CD4-positive, alpha-beta T cell (primary cell): Measurements from ENCODE around the gene TMEM115. TPM values are rescaled to one million over a fixed set of nuclear protein-coding genes. Genes with fewer than 3 reads are reported as not detected.

Source experiments
- ATAC-seq: fragments of 200-7000 bp; cut with Tn5 transposase; one replicate; pipeline ENCODE4 v1.10.0; 2022; ENCODE audit warnings: mild to moderate bottlenecking; ENCODE audit not compliant: poor library complexity
- CTCF ChIA-PET: fragments of 350-600 bp; sonication (Branson Sonifier 250); formaldehyde crosslinking; loops from one replicate; lab custom pipeline; 2021; ENCODE audit warnings: antibody characterized with exemption, inconsistent platforms; lab: Charles Lee
- POLR2A ChIA-PET: fragments of 350-600 bp; sonication (Branson Sonifier 250); formaldehyde crosslinking; loops from one replicate; lab custom pipeline; 2021; ENCODE audit warnings: antibody characterized with exemption, inconsistent platforms; lab: Charles Lee
- DNase-seq, 14 experiments: peaks; one replicate each; pipeline ENCODE4 v3.0.0-alpha.2; 2013 to 2020; ENCODE audit warnings: mixed read lengths in 2 of 14
- H3K27ac ChIP-seq, 2 donors: one replicate each; pipeline versions ENCODE4 v1.5.1 to v1.7.0; 2013; ENCODE audit warnings: low read length in 2 of 2, low read depth in 1 of 2, mild to moderate bottlenecking in 1 of 2
- H3K27me3 ChIP-seq, 2 experiments: 1 replicate in 1 of 2; 2 replicates in 1 of 2; pipeline versions ENCODE4 v1.6.1 to v1.7.0; 2013; ENCODE audit warnings: low read length in 2 of 2, control low read depth in 1 of 2, mild to moderate bottlenecking in 1 of 2, moderate library complexity in 1 of 2; ENCODE audit not compliant: insufficient read depth in 2 of 2, control insufficient read depth in 1 of 2
- H3K36me3 ChIP-seq: one replicate; pipeline ENCODE4 v1.6.1; 2013; ENCODE audit warnings: low read length, control low read depth; ENCODE audit not compliant: insufficient read depth
- H3K4me1 ChIP-seq: one replicate; pipeline ENCODE4 v1.6.1; 2013; ENCODE audit warnings: low read length, control low read depth; ENCODE audit not compliant: insufficient read depth
- H3K4me3 ChIP-seq: one replicate; pipeline ENCODE4 v1.5.1; 2013; ENCODE audit warnings: mild to moderate bottlenecking, low read length, moderate library complexity
- H3K9me3 ChIP-seq, 2 experiments: 1 replicate in 1 of 2; 2 replicates in 1 of 2; pipeline versions ENCODE4 v1.6.1 to v1.7.0; 2013; ENCODE audit warnings: low read length in 2 of 2, mild to moderate bottlenecking in 2 of 2, control low read depth in 1 of 2, moderate library complexity in 1 of 2; ENCODE audit not compliant: control insufficient read depth in 1 of 2, insufficient read depth in 1 of 2
- H3K27ac Mint-ChIP-seq: one replicate; pipeline ENCODE4 v1.8.0; 2020; ENCODE audit warnings: mixed read lengths
- H3K27me3 Mint-ChIP-seq: one replicate; pipeline ENCODE4 v1.8.0; 2021; ENCODE audit warnings: mixed read lengths
- H3K36me3 Mint-ChIP-seq: one replicate; pipeline ENCODE4 v1.8.0; 2021; ENCODE audit warnings: low read depth, mixed read lengths
- H3K4me1 Mint-ChIP-seq: one replicate; pipeline ENCODE4 v1.8.0; 2021; ENCODE audit warnings: low read depth, mixed read lengths
- H3K4me3 Mint-ChIP-seq: one replicate; pipeline ENCODE4 v1.8.0; 2020; ENCODE audit warnings: mild to moderate bottlenecking, mixed read lengths
- H3K9me3 Mint-ChIP-seq: one replicate; pipeline ENCODE4 v1.8.0; 2020; ENCODE audit warnings: mixed read lengths
- intact Hi-C, 2 experiments: fragments of 100-400 bp; cut with DNase I in 1 of 2; cut with micrococcal nuclease in 1 of 2; formaldehyde crosslinking; loops; one replicate each; pipeline versions ENCODE4 v1.15.1 to v1.9.0; 2023 to 2025; cut with DNase I, micrococcal nuclease
- total RNA-seq, 174 experiments: library from RNA in 2 of 174; stranded (reverse) in 2 of 174; gene quantifications; one replicate each; pipeline ENCODE4 v1.2.3 and lab custom pipeline; 2021 to 2026
- TF ChIP-seq, protein P1 (sequence below): fragments of 200-600 bp; IDR thresholded peaks from one replicate; pipeline ENCODE4 v1.8.0; 2022; ENCODE audit warnings: antibody characterized with exemption, mild to moderate bottlenecking

TMEM115 gene
- total RNA-seq, 2 experiments from 2014 or later: 19.0 to 19.9 TPM

DNA sequence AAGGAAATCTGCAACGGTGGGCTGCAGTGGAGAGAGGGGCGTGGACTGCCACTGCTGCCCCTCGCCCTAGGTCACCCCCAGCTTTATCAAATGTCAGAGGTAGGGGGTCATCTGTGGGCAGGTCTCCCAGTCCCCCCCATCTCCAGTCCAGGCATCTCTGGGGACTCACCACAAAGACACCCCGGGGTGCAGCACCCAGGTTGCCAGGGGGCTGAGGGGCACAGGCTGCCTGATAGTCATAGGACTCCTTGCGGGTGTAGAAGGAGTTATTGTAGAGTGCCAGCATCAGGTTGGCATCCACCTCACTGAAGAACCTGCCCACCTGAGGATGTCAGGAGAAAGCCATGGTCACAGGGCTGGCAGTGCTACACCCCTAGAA, 6.5 kb upstream of the TMEM115 start:
- no peak for ATAC-seq
- H3K27me3 ChIP-seq: no peaks in the 10 kb centered on the region
- TF ChIP-seq, protein P1, sequence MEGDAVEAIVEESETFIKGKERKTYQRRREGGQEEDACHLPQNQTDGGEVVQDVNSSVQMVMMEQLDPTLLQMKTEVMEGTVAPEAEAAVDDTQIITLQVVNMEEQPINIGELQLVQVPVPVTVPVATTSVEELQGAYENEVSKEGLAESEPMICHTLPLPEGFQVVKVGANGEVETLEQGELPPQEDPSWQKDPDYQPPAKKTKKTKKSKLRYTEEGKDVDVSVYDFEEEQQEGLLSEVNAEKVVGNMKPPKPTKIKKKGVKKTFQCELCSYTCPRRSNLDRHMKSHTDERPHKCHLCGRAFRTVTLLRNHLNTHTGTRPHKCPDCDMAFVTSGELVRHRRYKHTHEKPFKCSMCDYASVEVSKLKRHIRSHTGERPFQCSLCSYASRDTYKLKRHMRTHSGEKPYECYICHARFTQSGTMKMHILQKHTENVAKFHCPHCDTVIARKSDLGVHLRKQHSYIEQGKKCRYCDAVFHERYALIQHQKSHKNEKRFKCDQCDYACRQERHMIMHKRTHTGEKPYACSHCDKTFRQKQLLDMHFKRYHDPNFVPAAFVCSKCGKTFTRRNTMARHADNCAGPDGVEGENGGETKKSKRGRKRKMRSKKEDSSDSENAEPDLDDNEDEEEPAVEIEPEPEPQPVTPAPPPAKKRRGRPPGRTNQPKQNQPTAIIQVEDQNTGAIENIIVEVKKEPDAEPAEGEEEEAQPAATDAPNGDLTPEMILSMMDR: no peak
- intact Hi-C loops: loop anchor here (1.0 to 5.0 kb wide), 9 partner anchors 15 to 1786 kb away; partner anchors contain the start of genes C3orf18 (in 1 of the 2), CACNA2D2 (in 1 of the 2), CYB561D2 (in 1 of the 2) and MANF (in 1 of the 2)
- Mint-ChIP-seq H3K4me3 (peak overlapping the region; percentile 94), H3K27me3 (no peaks in the 10 kb centered on the region), H3K9me3 (no peaks in the 10 kb centered on the region), H3K36me3 (peaks cover 4% of the 10 kb centered on the region), H3K27ac (peak overlapping the region; percentile 98), H3K4me1 (peaks cover 25% of the 10 kb centered on the region)
- ChIA-PET POLR2A (interaction anchor here (0.7 to 2.7 kb wide), 13 partner anchors 12 to 1245 kb away, joined by 3 to 25 read pairs (median 4); partner anchors contain the start of genes CYB561D2, HYAL3, NAA80 and NPRL2), CTCF (interaction anchor here (0.9 to 1.1 kb wide), 4 partner anchors 13 to 1316 kb away, joined by 3 to 5 read pairs (median 4); no protein-coding TSS in a partner anchor)
- no peak for DNase-seq
- no peaks in the 10 kb centered on the region for H3K9me3 ChIP-seq
- no peaks in the 10 kb centered on the region for H3K36me3 ChIP-seq
- peaks cover 30% of the 10 kb centered on the region for H3K4me1 ChIP-seq
- peak overlapping the region; percentile 73 for H3K4me3 ChIP-seq
- H3K27ac ChIP-seq: peak overlapping the region; percentile 69 to 81

DNA sequence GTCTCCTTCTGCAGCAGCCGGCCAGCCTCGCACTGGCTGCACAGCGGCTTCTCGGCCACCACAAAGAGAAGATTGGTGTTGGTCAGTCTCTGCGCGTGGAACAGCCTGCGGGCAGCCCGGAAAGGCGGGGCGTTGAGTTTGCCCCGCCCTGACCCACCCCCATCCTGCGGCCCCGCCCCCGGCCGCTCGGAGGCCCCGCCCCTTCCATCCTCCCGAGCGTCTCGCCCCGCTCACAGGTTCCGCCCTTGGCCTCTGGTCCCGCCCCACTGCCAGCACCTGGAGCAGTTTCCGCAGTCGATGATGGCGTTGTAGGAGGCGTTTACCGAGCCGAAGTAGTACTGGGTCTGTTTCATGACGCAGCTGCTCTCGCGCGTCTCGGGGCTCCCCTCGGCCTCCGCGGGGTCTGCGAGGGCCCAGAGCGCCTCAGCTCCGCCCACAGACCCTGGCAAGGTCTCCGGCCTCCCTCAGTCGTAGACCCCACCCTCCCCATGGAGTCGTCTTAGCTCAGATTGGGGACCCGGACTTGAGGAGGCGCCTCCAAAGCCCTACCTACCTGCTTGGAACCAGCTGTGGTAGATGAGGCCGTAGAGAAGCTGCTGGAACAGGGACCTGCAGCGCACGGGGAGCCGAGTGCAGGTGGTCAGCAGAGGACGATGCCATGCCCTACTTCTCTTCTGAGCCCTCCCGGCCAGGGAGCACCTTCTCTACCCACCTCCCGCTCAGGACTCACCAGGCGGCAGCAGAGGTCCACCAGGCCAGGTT, 5.9 kb upstream of the TMEM115 start:
- ATAC-seq: peak; percentile 95
- H3K27me3 Mint-ChIP-seq: no peaks in the 10 kb centered on the region
- H3K4me3 ChIP-seq: peak overlapping the region; percentile 73
- no peaks in the 10 kb centered on the region for H3K9me3 Mint-ChIP-seq
- POLR2A ChIA-PET: interaction anchor here (0.7 to 2.7 kb wide), 14 partner anchors 11 to 1244 kb away, joined by 3 to 25 read pairs (median 4); partner anchors contain the start of genes CYB561D2, HYAL3, MANF and NAA80
- H3K9me3 ChIP-seq: no peaks in the 10 kb centered on the region
- peak overlapping the region; percentile 98 for H3K27ac Mint-ChIP-seq
- H3K27ac ChIP-seq: peak overlapping the region; percentile 69 to 81
- no peaks in the 10 kb centered on the region for H3K27me3 ChIP-seq
- H3K4me1 ChIP-seq: peaks cover 30% of the 10 kb centered on the region
- H3K4me3 Mint-ChIP-seq: peak overlapping the region; percentile 94
- no peaks in the 10 kb centered on the region for H3K36me3 ChIP-seq
- H3K36me3 Mint-ChIP-seq: peaks cover 4% of the 10 kb centered on the region
- intact Hi-C loops: loop anchor here (1.0 to 5.0 kb wide), 8 partner anchors 14 to 1787 kb away; partner anchors contain the start of genes CACNA2D2 (in 1 of the 2), CYB561D2 (in 1 of the 2), MANF (in 1 of the 2) and NPRL2 (in 1 of the 2)
- H3K4me1 Mint-ChIP-seq: peaks cover 25% of the 10 kb centered on the region
- peak; percentile 92 to 97 (median 95) for DNase-seq
- TF ChIP-seq, protein P1: no peak
- CTCF ChIA-PET: interaction anchor here (0.9 to 1.1 kb wide), 4 partner anchors 13 to 1317 kb away, joined by 3 to 5 read pairs (median 4); no protein-coding TSS in a partner anchor

DNA sequence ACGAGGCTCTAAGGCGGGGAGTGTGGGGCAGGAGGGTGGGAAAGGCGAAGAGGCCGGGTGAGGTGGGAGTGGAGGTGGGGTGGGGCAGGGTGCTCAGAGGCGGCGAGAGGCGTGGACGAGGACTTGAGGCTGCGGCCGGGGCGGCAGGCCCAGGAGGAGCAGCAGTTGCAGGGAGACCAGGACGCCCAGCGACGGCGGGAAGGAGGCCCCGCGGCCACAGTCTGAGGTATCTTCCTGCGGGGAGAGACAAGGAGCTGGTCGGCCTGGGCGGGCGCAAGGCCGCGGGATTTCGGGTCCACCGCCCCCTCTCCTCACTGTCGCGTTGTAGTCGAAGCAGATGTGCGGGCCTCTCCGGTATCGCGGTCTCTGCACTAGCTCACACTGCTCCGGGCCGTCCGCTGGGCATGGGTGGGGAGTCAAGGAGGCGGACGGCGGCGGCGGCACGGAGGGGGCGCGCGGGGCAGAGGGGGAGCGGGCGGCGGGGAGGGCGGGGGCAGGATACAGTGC, 5.3 kb upstream of the TMEM115 start:
- Mint-ChIP-seq H3K4me1 (peaks cover 30% of the 10 kb centered on the region), H3K27ac (peak overlapping the region; percentile 98)
- POLR2A ChIA-PET: interaction anchor here (0.8 to 2.7 kb wide), 12 partner anchors 11 to 1021 kb away, joined by 3 to 25 read pairs (median 4); partner anchors contain the start of genes CYB561D2, HYAL3, MANF and NAA80

More for the DNA sequence above, 5.3 kb upstream of the TMEM115 start:
- no peaks in the 10 kb centered on the region for H3K27me3 ChIP-seq
- Mint-ChIP-seq H3K4me3 (peak overlapping the region; percentile 80), H3K36me3 (peaks cover 4% of the 10 kb centered on the region), H3K9me3 (no peaks in the 10 kb centered on the region), H3K27me3 (no peaks in the 10 kb centered on the region)
- H3K27ac ChIP-seq: no peak overlapping the region
- DNase-seq (peak in 1 of 14 experiments; percentile 31), ATAC-seq (peak; percentile 11)
- H3K4me3 ChIP-seq: peak overlapping the region; percentile 73
- CTCF ChIA-PET: interaction anchor here (1.1 kb wide), 2 partner anchors 18 to 1318 kb away, joined by 3 to 5 read pairs; no protein-coding TSS in a partner anchor
- H3K4me1 ChIP-seq: peaks cover 34% of the 10 kb centered on the region
- intact Hi-C loops: loop anchor here (1.0 to 5.0 kb wide), 9 partner anchors 14 to 1788 kb away; partner anchors contain the start of genes CACNA2D2 (in 1 of the 2), CYB561D2 (in 1 of the 2), MANF (in 1 of the 2) and NPRL2 (in 1 of the 2)
- H3K9me3 ChIP-seq: no peaks in the 10 kb centered on the region
- TF ChIP-seq, protein P1: no peak
- no peaks in the 10 kb centered on the region for H3K36me3 ChIP-seq
